ENCODE measurements around the gene KRT3. TPM values are rescaled to one million over a fixed set of nuclear protein-coding genes. Genes with fewer than 3 reads are reported as not detected.

The KRT3 gene
- total RNA-seq, 4 donors from 2014 or later, result not detected

DNA sequence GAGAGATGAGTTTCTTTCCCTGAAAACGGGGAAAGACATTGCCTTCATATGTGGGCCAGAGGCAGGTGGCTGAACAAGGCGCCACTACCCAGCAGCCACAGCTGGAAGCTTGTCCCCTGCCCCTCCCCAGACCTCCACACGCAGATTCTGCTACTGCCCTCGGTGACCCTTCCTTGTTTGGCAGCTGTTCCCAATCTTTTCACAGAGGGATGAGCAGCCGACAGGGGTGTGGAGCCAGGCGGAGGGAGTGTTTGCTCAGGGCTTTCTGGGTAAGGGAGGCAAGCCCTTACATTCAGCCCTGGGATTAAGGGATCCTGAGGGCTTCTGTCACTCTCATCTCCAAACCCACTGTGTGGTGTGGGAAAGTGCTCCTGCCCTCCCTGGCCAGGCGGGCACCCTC lies 22.5 kb upstream of the KRT3 start:
- Histone ChIP-seq H3K9me3 (no peaks in the 10 kb centered on the region), H3K36me3 (no peaks in the 10 kb centered on the region), H3K4me3 (no peak overlapping the region), H3K27ac (no peak overlapping the region), H3K27me3 (peaks cover 17% of the 10 kb centered on the region), H3K4me1 (peaks cover 7% of the 10 kb centered on the region)
- WGBS, result 40% methylated on average over 6 of the region's 7 CpGs
- TF ChIP-seq POLR2AphosphoS5 (IDR thresholded peaks at IDR 0.05) (no peak), EP300 (IDR thresholded peaks at IDR 0.05) (no peak), POLR2A (IDR thresholded peaks at IDR 0.05) (no peak)
- TF ChIP-seq, protein P1, sequence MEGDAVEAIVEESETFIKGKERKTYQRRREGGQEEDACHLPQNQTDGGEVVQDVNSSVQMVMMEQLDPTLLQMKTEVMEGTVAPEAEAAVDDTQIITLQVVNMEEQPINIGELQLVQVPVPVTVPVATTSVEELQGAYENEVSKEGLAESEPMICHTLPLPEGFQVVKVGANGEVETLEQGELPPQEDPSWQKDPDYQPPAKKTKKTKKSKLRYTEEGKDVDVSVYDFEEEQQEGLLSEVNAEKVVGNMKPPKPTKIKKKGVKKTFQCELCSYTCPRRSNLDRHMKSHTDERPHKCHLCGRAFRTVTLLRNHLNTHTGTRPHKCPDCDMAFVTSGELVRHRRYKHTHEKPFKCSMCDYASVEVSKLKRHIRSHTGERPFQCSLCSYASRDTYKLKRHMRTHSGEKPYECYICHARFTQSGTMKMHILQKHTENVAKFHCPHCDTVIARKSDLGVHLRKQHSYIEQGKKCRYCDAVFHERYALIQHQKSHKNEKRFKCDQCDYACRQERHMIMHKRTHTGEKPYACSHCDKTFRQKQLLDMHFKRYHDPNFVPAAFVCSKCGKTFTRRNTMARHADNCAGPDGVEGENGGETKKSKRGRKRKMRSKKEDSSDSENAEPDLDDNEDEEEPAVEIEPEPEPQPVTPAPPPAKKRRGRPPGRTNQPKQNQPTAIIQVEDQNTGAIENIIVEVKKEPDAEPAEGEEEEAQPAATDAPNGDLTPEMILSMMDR (IDR thresholded peaks at IDR 0.05), result no peak
- no peak for DNase-seq (ENCODE audit: low spot score in 2 of 2)

DNA sequence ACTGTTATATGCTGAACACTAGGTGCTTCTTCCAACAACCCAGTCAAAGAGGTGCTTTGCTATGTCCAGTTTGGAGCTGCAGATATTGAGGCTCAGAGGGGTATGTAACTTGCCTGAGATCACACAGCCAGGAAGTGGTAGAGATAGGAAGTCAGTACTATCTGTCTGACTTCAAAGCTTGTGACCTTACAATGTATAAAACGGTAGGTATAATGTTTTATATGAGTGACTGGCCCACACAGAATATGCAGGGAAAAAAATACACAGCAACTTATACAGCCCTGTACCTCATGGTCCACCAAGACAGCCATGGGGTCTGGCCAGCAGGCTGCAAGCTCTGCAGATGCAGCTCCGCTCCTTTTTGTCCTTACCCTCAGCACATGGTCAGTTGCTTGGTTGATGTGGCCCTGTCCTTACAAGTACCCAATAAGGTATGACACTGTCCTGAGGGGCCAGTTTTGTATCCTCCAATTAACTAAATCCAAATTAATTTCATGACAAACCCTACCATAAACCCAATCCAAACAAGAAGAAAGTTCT lies 21.9 kb upstream of the KRT3 start:
- no peaks in the 10 kb centered on the region for H3K36me3 ChIP-seq
- no peak overlapping the region for H3K4me3 ChIP-seq
- no peaks in the 10 kb centered on the region for H3K9me3 ChIP-seq
- 85% methylated on average over 2 of the region's 2 CpGs for WGBS
- H3K4me1 ChIP-seq, result peaks cover 7% of the 10 kb centered on the region
- H3K27ac ChIP-seq, result no peak overlapping the region
- H3K27me3 ChIP-seq, result peaks cover 17% of the 10 kb centered on the region
- DNase-seq (ENCODE audit: low spot score in 2 of 2), result no peak
- TF ChIP-seq, protein P1 (IDR thresholded peaks at IDR 0.05), result no peak
- TF ChIP-seq EP300 (IDR thresholded peaks at IDR 0.05) (no peak), POLR2AphosphoS5 (IDR thresholded peaks at IDR 0.05) (no peak), POLR2A (IDR thresholded peaks at IDR 0.05) (no peak)

DNA sequence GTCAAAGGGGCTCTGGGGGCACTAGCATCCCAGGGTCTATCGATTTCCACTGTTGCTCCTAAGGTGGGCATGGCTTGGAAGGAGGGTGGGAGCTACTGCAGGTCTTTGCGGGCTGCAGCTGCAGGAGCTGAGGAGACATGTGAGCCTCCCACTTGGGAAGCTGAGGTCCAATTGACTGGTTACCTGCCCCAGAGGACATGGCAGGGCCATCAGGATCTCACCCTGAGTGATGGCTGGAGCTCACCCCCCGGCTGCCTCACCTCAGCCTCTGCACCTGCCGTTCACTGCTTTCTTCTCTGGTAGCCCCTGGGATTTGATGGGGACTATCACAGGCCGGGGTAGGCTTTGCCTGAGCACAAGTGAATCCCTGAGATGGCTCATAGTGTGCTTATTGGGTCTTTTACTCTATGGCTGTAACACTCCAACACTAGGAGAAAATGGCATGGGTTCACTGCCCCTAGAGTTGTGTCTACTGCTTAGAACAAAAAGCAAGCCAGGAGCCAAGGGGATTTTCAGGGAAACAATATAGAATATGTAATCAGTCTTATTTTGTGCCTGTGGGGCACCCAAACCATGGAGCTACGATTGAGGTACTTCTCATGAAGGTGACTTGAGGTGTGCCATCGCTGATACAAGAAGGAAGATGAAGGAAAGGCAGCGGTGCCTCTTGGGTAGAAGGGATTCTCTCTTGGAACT lies 21.2 kb upstream of the KRT3 start:
- peaks cover 3% of the 10 kb centered on the region for H3K4me1 ChIP-seq
- no peak for TF ChIP-seq EP300 (IDR thresholded peaks at IDR 0.05)
- TF ChIP-seq, protein P1 (IDR thresholded peaks at IDR 0.05), result no peak
- TF ChIP-seq POLR2A (IDR thresholded peaks at IDR 0.05), result no peak
- no peak for TF ChIP-seq POLR2AphosphoS5 (IDR thresholded peaks at IDR 0.05)

DNA sequence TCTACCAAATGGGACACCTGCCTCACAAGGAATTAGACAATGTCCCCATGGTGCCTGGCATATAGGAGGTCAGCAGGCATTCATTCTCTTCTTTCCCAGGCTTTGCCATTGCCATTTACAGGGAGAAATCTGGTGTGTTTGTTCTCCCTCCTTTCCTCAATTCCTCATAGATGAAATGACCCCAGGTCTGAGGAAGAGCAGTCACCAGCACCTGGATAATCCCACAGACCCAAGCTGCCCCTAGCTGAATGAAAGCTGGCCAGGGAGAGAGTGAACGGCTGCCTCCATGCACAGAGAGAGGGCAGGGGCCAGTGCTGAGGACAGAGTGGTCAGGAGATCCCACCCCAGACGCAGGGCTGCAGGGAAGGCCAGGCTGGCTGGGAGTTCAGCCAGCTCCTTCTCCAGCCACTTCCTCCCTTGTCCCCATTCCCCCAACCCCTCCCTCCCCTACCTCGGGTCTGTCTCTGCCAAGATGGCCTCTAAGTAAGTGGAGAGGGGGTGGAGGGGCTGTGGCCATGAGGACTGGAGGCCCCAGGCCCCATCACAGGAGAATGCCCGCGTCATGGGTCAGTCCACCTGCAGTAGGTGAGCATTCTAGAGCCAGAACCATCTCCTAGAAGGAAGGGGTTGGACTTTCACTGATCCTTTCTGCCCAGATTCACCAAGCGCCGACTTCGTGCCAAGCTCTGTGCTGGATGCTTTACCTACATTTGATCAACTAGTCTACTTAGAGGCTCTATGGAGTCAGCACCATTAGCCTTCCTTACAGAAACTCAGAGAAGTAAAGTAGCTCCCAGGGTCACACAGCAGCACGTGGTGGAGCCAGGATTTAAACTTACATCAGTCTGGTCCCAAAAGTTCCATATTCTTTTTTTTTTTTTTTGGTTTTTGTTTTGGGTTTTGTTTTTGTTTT lies 20.0 kb upstream of the KRT3 start:
- Histone ChIP-seq H3K4me3 (no peak overlapping the region), H3K27ac (no peak overlapping the region), H3K4me1 (no peaks in the 10 kb centered on the region), H3K36me3 (no peaks in the 10 kb centered on the region), H3K9me3 (no peaks in the 10 kb centered on the region), H3K27me3 (peaks cover 17% of the 10 kb centered on the region)
- TF ChIP-seq POLR2A (IDR thresholded peaks at IDR 0.05) (no peak), POLR2AphosphoS5 (IDR thresholded peaks at IDR 0.05) (no peak), EP300 (IDR thresholded peaks at IDR 0.05) (no peak)
- TF ChIP-seq, protein P1 (IDR thresholded peaks at IDR 0.05), result no peak
- no peak for DNase-seq (ENCODE audit: low spot score in 2 of 2)
- 77% methylated on average over 9 of the region's 9 CpGs for WGBS

More for the DNA sequence above, 21.2 kb upstream of the KRT3 start:
- no peak overlapping the region for H3K4me3 ChIP-seq
- no peaks in the 10 kb centered on the region for H3K36me3 ChIP-seq
- H3K9me3 ChIP-seq, result no peaks in the 10 kb centered on the region
- peaks cover 17% of the 10 kb centered on the region for H3K27me3 ChIP-seq
- 92% methylated on average over 8 of the region's 8 CpGs for WGBS
- no peak for DNase-seq (ENCODE audit: low spot score in 2 of 2)
- H3K27ac ChIP-seq, result no peak overlapping the region

DNA sequence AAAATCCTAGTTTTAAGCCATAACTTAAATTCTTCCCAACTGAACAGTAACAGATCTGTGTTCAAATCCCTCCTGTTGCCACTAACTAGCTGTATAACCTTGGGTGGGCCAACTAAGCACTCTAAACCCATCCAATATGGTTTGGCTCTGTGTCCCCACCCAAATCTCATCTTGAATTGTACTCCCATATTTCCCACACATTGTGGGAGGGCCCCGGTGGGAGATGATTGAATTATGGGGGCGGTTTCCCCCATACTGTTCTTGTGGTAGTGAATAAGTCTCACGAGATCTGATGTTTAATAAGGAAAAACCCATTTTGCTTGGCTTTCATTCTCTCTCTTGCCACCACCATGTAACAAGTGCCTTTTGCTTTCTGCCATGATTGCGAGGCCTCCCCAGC lies 19.2 kb upstream of the KRT3 start:
- Histone ChIP-seq H3K9me3 (no peaks in the 10 kb centered on the region), H3K4me3 (no peak overlapping the region), H3K36me3 (no peaks in the 10 kb centered on the region), H3K4me1 (no peaks in the 10 kb centered on the region), H3K27me3 (peaks cover 17% of the 10 kb centered on the region), H3K27ac (no peak overlapping the region)
- TF ChIP-seq POLR2AphosphoS5 (IDR thresholded peaks at IDR 0.05) (no peak), EP300 (IDR thresholded peaks at IDR 0.05) (no peak), POLR2A (IDR thresholded peaks at IDR 0.05) (no peak)
- TF ChIP-seq, protein P1 (IDR thresholded peaks at IDR 0.05), result no peak
- WGBS, result 84% methylated on average over 4 of the region's 4 CpGs
- DNase-seq (ENCODE audit: low spot score in 2 of 2), result no peak
